AG08395 (cell line): Measurements from ENCODE around the gene ITGA3.
"Not testable (repeated sequence)": the region's sequence is repeated elsewhere in the genome, so short reads cannot be mapped to it uniquely, and the experiment has no call there.

ENCODE experiments used
- DNase-seq: peaks from one replicate; pipeline ENCODE4 v3.0.0; 2012; ENCODE audit warnings: mixed read lengths, low spot score

ITGA3 gene

DNA sequence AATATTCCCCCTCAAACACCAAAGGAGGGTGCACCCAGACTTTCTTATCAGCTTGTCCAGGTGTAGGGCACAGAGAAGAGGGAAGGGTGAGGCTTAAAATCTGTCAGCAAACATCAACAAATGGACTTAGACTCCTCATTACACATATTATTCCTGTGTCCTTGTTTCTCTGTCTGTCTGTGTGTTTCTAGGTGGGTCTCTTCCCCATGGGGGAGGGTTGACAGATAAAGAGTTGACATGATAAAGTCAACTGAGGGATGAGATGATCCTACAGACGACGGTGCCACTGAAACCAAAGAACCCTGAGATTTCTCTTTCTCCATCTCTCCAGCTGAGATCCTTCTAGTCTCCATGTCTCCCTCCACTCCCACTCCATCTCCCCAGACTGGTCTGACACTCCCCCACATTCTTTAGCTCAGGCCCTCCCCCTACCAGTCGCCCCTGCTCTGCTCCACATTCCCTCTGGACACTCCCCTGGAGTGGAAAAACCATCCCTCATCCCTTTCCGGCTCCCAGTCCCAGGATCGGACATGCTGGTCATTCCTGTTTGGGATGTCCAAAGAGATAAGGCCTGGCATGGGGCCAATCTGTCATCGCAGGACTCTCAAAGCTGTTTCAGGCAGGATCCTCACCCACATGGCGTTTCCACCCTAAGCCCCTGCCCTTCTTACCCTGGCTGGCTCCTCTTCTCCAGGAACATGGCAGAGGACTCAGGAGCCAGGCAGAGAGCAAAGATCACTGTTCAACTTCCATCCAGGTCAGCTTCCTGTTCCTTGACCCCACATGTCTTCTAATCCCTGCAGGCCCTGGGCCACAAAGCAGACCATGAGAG is 2.9 kb upstream of the ITGA3 start:
- DNase-seq: no peak

DNA sequence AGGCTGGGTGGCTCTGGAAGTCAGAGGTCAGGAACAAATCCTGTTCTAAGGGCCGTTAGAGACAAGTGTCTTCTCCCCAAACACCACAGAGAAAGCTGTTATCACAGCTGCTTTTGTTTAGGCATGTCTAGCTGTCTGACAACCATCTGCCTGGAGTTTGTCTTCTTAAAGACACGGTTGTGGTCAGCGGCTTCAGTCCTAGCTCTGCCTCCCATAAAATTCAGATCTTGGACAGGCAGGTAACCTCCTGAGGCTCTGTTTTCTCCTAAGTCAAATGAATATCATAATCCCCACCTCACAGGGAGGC is 2.3 kb upstream of the ITGA3 start:
- DNase-seq: no peak

DNA sequence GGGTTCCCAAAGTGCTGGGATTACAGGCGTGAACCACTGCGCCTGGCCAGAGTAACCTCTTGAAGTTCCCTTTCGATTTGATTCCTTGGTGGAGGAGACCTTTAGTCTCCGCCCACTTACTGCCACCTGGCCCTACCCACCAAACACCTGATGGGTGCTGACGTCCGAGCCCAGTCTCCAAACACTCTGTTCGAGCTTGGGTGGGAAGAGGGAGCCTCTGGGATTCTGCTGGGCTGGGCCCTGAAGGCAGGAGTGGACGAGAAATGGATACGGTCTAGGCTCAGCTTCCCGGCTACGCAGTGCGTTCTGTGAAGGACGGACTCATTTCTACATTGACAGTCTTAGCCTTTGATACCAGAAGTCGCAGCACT is 870 bp upstream of the ITGA3 start:
- no peak for DNase-seq

DNA sequence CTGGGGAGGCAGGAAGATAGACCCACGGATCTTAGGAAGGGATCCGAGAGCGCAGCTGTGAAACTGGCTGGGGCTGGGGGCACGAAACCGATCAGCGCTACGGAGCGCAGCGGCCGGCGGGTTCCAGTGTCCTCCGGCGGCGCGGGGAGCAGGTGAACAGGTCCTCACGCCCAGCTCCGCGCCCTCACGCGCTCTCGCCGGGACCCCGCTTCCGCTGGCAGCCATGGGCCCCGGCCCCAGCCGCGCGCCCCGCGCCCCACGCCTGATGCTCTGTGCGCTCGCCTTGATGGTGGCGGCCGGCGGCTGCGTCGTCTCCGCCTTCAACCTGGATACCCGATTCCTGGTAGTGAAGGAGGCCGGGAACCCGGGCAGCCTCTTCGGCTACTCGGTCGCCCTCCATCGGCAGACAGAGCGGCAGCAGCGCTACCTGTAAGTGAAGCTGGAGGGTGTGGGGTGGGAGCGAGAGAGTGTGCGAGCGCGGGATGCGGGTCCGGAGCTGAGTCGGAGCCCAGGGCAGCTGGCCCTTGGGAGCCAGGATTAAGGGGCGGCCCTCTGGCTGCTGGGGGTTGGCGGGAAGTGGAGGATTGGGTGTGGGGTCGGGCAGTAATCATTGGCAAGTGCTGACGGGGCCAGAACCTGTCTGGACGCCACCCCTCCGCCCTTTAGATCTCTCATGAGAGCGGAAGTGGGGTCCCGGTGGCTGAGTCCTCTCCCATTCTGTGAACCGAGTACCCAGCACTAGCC is 479 bp downstream of the ITGA3 start:
- peak; percentile 47 for DNase-seq

DNA sequence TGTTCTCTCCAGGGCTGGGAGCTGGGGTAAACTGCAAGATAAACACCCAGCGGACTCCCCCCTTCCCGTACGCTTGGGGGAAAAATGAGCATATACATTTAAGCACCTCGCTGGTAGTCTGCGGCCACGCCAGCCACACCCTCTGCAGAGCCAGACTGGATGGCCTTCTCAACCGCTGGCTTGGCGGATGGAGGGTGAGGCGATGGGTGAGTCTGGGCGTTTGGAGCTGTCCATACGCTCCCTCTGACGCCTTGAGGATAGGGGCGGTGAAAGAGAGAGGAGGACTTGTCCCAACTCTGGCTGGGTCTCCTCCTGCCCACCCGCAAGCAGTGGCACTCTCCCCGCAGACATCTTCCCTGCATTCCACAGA is 1.0 kb downstream of the ITGA3 start:
- DNase-seq: peak; percentile 37

DNA sequence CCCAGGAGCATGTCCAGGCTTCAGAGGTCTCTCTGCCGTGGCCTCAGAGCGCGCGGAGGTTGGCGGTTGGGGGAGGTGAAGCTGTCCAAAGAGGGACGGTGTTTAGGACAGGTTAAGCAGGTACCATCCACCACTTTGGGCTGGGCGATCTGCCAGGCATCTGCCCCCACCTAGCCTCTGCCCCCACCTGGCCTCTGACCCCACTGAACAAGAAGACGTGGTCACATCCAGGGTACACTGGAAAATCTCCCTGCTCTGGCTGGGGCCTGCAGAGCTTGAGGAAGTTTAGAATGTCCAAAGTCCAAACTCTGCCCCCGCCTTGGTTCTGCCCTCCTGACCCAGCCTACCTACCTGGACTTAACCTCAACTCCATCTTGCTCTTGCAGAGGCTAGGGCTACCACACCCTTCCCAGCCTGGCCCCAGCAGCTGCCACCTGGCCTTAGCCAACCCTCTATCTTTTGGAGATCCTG is 1.6 kb downstream of the ITGA3 start:
- no peak for DNase-seq

DNA sequence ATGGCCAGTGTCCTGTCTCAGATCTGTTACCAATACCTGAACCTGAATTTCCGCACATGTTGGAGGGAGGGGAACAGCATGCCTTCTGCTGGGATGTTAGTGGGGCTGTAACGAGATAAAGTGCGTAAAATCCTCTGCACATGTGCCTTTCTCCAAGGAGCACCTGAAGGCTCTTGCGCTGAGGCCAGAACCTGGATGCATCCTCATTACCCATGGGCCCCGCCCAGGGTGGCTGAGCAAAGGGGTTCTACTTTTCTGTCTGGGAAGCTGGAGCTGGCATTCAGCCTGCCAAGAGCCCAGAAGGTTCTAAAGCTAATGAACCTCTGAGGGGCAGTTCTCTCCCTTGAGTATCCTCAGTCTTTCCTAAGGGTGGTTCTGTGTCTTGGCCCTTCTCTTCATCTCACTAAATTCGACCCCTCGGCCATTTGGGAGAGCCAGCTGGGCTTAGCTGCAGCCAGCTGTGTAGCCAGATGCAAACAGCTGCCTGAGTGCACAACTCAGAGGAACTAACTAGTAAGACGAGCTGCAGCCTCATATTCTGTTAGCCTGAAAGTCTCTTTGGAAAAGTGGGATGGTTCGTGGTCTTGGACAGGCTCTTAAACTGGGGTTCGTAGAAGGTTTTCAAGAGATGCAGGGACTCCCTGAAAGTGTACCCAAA is 2.5 kb downstream of the ITGA3 start:
- DNase-seq: no peak

DNA sequence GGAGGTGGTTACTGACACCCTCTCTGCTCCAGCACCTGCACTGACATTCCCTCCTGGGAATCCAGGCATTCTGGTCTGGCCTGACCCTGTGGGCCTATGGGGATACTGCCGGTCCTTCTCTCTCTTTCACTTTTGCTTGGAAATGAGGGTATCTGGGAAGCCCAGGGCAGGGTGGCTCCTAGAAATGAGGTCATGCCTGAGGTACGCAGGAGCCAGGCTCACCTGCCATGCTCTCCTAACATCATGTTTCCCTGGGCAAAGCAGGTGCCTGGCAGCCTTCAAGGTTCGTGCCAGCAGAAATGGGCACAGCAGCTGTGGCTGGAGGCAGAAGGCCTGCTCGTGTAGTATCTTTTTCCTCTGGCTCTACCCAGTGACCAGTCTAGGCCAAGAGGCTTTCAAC is 3.3 kb downstream of the ITGA3 start:
- no peak for DNase-seq

DNA sequence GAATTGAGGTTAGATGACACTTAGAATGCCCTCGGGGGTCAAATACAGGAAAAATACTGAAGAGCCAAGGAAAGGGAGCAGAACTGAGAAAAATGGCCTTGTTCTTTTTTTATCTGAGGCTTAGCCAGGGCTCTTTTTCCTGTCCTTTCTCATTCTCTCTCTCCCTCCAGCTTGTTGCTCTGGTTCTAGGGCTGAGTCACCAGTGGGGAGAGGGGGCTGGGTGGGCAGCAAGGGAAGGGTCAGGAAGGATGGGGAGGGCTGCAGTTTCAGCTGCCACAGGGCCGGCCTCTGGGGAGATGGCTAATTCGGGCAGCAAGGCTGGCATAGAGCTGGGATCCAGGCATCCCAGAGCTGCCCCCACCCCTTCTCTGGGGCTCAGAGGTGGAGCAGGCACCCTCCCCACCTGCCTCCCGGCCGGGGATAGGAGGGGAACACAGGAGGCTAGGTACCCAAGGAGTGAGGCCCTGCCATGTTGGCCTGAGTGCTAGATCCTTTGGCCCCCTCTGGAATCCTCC is 3.9 kb downstream of the ITGA3 start:
- no peak for DNase-seq

DNA sequence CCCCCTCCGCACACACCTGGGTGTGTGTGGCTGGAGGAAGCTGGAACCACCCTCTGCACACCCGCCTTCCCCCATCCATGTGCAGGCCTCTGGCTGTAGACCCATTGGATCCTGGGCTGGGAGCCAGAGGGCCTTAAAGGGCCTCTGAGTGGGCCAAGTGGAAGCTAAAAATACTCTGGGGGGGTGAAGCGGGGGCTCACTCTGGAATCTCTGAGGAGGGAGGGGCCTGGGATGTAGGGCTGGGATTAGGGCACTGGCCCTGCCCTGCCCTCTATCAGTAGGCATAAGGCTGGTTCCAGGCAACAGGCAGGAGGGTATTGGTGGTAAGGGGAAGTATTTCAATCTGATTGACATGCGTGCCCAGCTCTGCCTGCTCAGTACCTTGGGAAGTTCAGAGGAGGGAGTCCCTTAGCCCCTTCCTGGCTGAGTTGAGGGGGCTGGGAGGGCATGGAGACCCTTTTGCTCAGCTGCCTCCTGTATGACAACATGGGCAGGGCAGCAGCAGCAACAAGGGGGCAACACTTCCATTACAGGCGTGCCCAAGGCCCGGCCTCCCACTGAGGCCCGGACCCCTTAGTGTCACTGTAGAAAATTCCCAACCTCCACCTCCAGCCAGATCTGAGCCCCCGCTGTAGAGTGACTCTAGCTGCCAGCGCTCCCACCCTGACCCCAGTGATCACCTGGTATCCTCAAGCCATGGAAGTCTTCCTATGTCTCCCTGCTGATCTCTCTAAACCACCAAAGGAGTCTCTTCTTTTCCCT is 5.2 kb downstream of the ITGA3 start:
- peak; percentile 57 for DNase-seq

DNA sequence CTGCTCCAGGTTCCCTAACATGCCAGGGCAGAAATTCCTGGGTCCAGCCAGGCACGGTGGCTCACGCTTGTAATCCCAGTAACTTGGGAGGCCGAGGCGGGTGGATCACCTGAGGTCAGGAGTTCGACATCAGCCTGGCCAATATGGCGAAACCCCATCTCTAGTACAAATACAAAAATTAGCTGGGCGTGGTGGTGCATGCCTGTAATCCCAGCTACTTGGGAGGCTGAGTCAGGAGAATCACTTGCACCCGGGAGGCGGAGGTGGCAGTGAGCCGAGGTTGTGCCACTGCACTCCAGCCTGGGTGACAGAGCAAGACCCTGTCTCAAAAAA is 5.8 kb downstream of the ITGA3 start:
- not testable (repeated sequence) for DNase-seq

DNA sequence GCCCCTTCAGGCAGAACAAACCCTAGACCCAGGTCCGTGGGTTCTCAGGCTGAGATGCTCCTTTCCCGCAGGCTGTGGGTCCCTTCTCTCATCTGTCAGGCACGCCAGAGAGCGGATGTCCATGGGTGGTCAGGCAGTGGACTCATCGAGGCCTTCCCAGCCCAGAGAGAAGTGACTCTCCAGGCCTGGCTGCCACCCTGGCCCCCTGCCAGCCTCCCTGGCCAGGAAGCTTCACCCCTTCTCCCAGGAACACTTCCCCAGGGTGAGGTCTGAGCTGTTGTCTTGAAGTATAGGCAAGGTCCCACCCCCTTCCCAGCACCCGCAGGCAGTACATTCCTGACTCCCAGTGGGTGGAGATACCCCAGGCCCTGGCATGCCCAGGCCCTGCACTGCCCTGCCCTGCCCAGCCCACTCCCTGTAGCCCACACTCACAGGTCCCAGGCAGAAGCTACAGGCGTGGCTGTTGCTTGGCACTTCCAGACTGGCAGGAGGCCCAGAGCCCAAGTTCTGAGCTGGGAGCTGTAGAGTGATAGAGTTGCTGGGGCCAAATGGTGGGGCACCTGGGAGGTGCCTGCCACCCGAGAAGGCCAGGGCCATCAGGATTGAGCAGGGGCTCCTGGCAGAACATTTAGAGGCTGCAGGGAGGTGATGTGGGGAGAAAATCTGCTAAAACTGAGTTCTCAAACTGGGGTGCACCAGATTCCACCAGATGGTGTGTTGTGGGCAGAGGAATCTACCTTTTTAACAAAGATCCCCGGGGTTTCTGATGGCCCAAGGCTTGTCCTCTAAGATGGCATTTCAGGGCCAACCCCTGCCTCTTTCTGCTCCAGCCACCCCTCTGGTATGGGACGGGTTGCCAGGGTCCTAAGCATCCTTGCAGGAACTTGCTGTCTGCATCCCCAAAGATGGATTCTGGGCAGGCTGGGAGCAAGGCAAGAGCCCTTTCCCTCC is 6.7 kb downstream of the ITGA3 start:
- peak; percentile 42 for DNase-seq

DNA sequence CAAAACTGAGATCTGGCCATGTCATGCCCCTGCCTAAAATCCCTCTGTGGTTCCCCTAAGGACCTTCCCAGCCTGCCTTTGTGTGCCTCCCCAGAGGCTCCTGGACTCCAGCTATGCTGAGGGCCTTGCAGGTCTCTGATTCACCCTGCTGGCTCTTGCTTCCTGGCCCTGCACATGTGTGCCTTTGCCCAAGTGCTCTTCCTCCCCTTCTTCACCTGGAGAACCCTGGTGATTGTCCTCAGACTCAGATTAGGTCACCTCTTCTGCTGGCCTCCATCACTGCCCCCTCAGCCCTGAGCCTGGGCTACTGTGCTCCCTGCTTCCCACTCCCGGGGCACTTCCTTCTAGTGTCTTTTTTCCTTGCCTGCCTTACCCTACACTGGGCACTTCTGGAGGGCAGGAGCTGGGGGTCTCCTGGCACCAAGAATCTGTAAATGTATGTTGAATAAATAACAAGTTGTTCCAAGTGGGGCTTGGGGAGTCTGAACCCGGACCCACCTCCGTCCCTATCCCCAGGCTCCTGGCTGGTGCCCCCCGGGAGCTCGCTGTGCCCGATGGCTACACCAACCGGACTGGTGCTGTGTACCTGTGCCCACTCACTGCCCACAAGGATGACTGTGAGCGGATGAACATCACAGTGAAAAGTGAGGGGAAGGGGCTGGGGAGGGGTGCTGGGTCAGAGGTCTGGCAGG is 7.8 kb downstream of the ITGA3 start:
- peak; percentile 26 for DNase-seq

DNA sequence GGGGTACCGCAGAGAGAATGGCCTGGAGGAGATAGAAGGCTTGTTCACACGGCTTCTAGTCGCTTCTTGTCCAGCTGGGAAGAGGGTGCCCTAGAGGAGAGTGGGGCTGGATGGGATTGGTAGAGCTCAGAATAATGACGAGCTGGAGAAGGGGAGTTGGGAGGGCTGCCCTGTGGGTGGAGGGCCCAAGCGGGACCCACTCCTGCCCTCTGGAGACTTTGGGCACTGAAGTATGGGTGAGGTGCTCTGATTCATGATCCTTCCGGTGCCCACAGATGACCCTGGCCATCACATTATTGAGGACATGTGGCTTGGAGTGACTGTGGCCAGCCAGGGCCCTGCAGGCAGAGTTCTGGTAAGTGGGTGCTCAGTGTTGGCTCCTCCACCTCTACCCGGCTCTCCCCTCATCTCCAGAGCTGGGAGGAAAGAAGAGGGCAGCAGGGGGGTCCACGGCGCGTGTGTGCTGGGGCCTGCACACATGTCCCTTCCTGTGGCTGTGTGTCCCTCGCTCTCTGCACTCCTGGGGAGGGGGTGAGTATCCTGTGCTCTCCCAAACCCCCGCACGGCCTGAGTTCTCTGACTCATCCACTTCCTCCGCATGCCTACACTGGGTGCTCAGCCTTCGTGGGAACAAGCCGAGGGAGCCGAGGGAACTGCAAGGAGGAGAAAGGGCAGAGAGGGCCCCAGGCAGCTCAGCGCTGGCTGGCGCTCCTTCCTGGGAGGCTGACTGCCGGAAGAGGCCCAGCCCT is 8.5 kb downstream of the ITGA3 start:
- peak; percentile 92 for DNase-seq

DNA sequence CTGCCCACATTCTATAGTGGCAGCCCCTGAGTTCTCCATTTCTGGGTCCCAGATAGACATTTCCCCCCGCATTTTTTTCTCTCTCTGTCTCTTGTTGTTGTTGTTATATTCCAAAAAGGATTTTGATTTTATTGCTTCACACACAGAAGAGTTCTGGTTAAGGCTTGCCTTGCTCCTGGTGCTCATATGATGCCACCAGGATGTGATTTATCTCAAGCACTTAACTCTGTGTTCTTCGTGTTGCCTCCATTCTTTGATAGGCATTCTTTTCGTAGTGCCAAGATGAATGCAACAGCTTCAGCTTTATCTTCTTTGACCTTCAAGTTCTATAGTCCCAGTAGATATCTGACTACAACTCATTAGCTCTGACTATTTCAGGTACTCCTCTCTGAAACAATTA is 9.1 kb downstream of the ITGA3 start:
- DNase-seq: no peak

DNA sequence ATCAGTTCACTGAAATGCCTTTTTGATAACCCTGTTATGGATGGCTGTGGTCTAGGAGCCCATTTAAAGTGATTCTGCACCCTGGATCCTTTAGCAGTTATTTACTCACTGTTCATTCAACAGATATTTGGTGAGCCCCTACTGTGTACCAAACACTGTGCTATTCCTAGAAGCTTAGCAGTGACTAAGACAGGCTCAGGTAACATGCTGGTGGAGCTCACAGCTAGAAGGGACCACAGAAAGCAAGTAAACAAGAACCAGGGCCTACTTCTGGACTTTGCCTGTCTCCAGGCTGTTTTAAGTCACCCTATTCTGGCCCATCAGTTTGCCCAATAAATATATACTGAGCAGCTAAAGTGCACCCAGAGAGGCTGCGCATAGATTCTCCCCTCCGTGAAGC is 11.1 kb downstream of the ITGA3 start:
- no peak for DNase-seq

DNA sequence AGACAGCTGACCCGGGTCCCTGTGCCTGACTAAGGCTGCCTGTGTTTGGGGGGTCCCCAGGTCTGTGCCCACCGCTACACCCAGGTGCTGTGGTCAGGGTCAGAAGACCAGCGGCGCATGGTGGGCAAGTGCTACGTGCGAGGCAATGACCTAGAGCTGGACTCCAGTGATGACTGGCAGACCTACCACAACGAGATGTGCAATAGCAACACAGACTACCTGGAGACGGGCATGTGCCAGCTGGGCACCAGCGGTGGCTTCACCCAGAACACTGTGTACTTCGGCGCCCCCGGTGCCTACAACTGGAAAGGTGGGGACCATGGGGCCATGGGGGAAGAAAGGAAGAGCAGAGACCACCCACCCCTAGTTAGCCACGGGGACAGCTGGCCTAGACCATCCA is 12.1 kb downstream of the ITGA3 start:
- no peak for DNase-seq

DNA sequence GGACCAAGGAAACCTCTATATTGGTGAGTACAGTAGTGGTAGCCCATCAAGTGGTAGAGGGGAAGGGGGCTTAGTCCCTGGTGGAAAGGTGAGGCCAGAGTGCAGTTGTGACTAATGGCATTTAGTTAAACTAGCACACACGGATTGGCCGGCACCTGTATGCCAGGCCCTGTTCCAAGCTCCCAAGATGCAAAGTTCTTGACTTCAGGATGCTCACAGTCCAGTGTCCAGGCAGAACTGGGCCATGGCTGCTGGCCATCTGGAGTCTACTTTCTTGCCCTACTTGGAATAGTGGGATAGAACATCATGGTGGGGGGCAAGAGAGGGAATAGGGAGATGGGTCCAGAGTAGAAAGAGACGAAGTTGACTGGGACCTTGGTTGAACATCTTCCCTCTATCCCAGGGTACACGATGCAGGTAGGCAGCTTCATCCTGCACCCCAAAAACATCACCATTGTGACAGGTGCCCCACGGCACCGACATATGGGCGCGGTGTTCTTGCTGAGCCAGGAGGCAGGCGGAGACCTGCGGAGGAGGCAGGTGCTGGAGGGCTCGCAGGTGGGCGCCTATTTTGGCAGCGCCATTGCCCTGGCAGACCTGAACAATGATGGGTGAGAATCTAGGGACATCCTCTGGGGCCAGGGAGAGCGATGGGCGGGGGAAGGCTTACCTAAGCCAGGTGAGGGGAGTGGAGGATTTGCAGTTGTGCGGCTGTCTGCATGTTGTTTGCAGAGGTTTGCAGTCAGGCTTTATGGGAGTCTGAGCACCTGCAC is 15.2 kb downstream of the ITGA3 start:
- no peak for DNase-seq

DNA sequence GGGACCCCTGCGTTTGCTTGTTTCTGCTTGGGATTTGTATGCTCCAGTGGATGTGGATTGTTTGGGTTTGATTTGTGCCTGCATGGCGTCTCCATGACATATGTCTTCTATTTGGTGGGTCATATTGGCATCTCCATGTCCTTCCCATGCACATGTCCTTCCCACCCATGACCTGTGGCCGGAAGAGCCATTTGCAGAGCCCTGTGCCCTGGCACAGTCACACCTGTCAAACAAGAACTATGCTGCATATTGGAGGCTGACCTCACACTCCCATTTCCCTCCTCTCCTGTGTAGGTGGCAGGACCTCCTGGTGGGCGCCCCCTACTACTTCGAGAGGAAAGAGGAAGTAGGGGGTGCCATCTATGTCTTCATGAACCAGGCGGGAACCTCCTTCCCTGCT is 15.8 kb downstream of the ITGA3 start:
- DNase-seq: no peak
